HepG2 (cell line): ENCODE results near the gene TSC22D2. TPM values are rescaled to one million over a fixed set of nuclear protein-coding genes. Genes with fewer than 3 reads are reported as not detected.

Experiments used
- ATAC-seq: fragments of 200-7000 bp; cut with Tn5 transposase; 3 replicates; pipeline ENCODE4 v1.9.1; 2020; ENCODE audit warnings: mild to moderate bottlenecking, moderate library complexity
- BruUV-seq: library from RNA; stranded (reverse); fragments of 400-500 nt; replicated peaks from 2 replicates; lab custom pipeline; 2021; lab: Mats Ljungman, UMichigan
- CTCF ChIA-PET: fragments of 300-600 bp; formaldehyde crosslinking; extraction: SDS; loops from one replicate; lab custom pipeline; 2021; ENCODE audit warnings: low total read pairs, inconsistent platforms, low intra/inter-chr PET ratio; lab: Yijun Ruan, JAX
- POLR2A ChIA-PET: fragments of 350-600 bp; sonication (Branson Sonifier 250); formaldehyde crosslinking; loops from one replicate; lab custom pipeline; 2020; ENCODE audit warnings: antibody characterized with exemption, inconsistent platforms; lab: Yijun Ruan, JAX
- DNase-seq: peaks from one replicate; pipeline ENCODE4 v3.0.0-alpha.2; 2015; ENCODE audit warnings: low spot score
- FAIRE-seq: peaks from 3 replicates; lab custom pipeline; 2011; peaks lifted over from hg19 to GRCh38; lab: Jason Lieb, UNC
- H2AFZ ChIP-seq: one replicate; pipeline ENCODE4 v1.6.1; 2011; ENCODE audit warnings: low read length, inconsistent platforms
- H3K27ac ChIP-seq: fragments of 300-600 bp; 3 replicates; pipeline ENCODE4 v1.8.0; 2011; ENCODE audit warnings: mixed run types, mild to moderate bottlenecking, mixed read lengths, low read length, inconsistent platforms; ENCODE audit not compliant: insufficient read depth; ENCODE audit errors: extremely low read length
- H3K27me3 ChIP-seq, 2 experiments: fragments of 200-600 bp in 1 of 2; 2 replicates in 1 of 2; 3 replicates in 1 of 2; pipeline versions ENCODE4 v1.6.0 to v1.8.0; 2011; ENCODE audit warnings: low read length in 2 of 2, mild to moderate bottlenecking in 2 of 2, moderate library complexity in 2 of 2, inconsistent platforms in 1 of 2; ENCODE audit not compliant: insufficient read depth in 2 of 2, control insufficient read depth in 1 of 2
- H3K36me3 ChIP-seq, 2 experiments: fragments of 200-600 bp in 1 of 2; replicated peaks in 1 of 2; 2 replicates in 1 of 2; 3 replicates in 1 of 2; pipeline versions ENCODE4 v1.5.1 to v1.8.0; 2011; ENCODE audit warnings: low read length in 2 of 2, inconsistent platforms in 1 of 2; ENCODE audit not compliant: insufficient read depth in 2 of 2, control insufficient read depth in 1 of 2
- H3K4me1 ChIP-seq: 2 replicates; pipeline ENCODE4 v1.5.1; 2012; ENCODE audit warnings: low read length, inconsistent platforms; ENCODE audit not compliant: insufficient read depth
- H3K4me2 ChIP-seq: 2 replicates; pipeline ENCODE4 v1.6.0; 2011; ENCODE audit warnings: low read depth, low read length, inconsistent platforms
- H3K4me3 ChIP-seq, 3 experiments: fragments of 200-600 bp in 1 of 3; sonication (generic), shearing (Covaris generic) in 1 of 3; replicated peaks in 1 of 3; 2 replicates each; pipeline ENCODE4 v1.5.1; 2011 to 2016; ENCODE audit warnings: low read length in 3 of 3, inconsistent platforms in 2 of 3, low read depth in 2 of 3, mild to moderate bottlenecking in 2 of 3, control low read depth in 1 of 3, mixed read lengths in 1 of 3; ENCODE audit not compliant: insufficient read depth in 1 of 3
- H3K79me2 ChIP-seq: one replicate; pipeline ENCODE4 v1.6.1; 2011; ENCODE audit warnings: low read length, inconsistent platforms; ENCODE audit not compliant: insufficient read depth
- H3K9ac ChIP-seq: 2 replicates; pipeline ENCODE4 v1.6.0; 2011; ENCODE audit warnings: mild to moderate bottlenecking, low read depth, low read length, inconsistent platforms; ENCODE audit not compliant: insufficient read depth
- H3K9me3 ChIP-seq: 2 replicates; pipeline ENCODE4 v1.5.1; 2012; ENCODE audit warnings: mild to moderate bottlenecking, low read length
- H4K20me1 ChIP-seq: 2 replicates; pipeline ENCODE4 v1.6.0; 2011; ENCODE audit warnings: inconsistent platforms, mild to moderate bottlenecking, low read length, moderate library complexity; ENCODE audit not compliant: insufficient read depth
- ETV6 ChIP-seq: sonication (generic); formaldehyde crosslinking; conservative IDR thresholded peaks from 2 replicates; pipeline ENCODE4 v1.4.0; 2020; ENCODE audit warnings: missing genetic modification reagents
- FOXO1 ChIP-seq: sonication (generic); formaldehyde crosslinking; IDR thresholded peaks from 2 replicates; pipeline ENCODE4 v1.4.0; 2020; ENCODE audit warnings: missing genetic modification reagents
- HDAC1 ChIP-seq: sonication (generic); formaldehyde crosslinking; IDR thresholded peaks from 2 replicates; pipeline ENCODE4 v1.5.1; 2020; ENCODE audit warnings: mild to moderate bottlenecking, missing genetic modification reagents
- JARID2 ChIP-seq: sonication (generic); formaldehyde crosslinking; IDR thresholded peaks from 2 replicates; pipeline ENCODE4 v1.8.1; 2023; ENCODE audit warnings: missing genetic modification reagents, inconsistent platforms; ENCODE audit not compliant: insufficient replicate concordance
- JDP2 ChIP-seq: sonication (generic); formaldehyde crosslinking; IDR thresholded peaks from 2 replicates; pipeline ENCODE4 v1.8.1; 2022; ENCODE audit warnings: missing genetic modification reagents, borderline replicate concordance
- KAT8 ChIP-seq: IDR thresholded peaks from 2 replicates; pipeline ENCODE4 v1.6.1; 2016; ENCODE audit warnings: missing genetic modification reagents, missing compliant biosample characterization
- MYNN ChIP-seq: sonication (generic); formaldehyde crosslinking; IDR thresholded peaks from 2 replicates; pipeline ENCODE4 v1.4.0; 2020; ENCODE audit warnings: mild to moderate bottlenecking, low read depth, missing genetic modification reagents
- SMC3 ChIP-seq: IDR thresholded peaks from 2 replicates; pipeline ENCODE4 v1.6.1; 2011; ENCODE audit warnings: low read length, improper control_type of control experiment
- SNAI1 ChIP-seq: sonication (generic); formaldehyde crosslinking; IDR thresholded peaks from 2 replicates; pipeline ENCODE4 v1.5.0; 2020; ENCODE audit warnings: mild to moderate bottlenecking, missing genetic modification reagents, borderline replicate concordance
- SRY ChIP-seq: sonication (generic); formaldehyde crosslinking; IDR thresholded peaks from 2 replicates; pipeline ENCODE4 v1.8.0; 2022; ENCODE audit warnings: mild to moderate bottlenecking, missing genetic modification reagents
- ZBTB2 ChIP-seq: sonication (generic); formaldehyde crosslinking; IDR thresholded peaks from 2 replicates; pipeline ENCODE4 v1.8.0; 2022; ENCODE audit warnings: low read depth, missing genetic modification reagents
- ZC3H13 ChIP-seq: sonication (generic); formaldehyde crosslinking; IDR thresholded peaks from 2 replicates; pipeline ENCODE4 v1.8.1; 2023; ENCODE audit warnings: mild to moderate bottlenecking, missing genetic modification reagents, moderate library complexity
- ZNF138 ChIP-seq: sonication (generic); formaldehyde crosslinking; IDR thresholded peaks from 2 replicates; pipeline ENCODE4 v1.5.0; 2020; ENCODE audit warnings: mild to moderate bottlenecking, low read depth, missing genetic modification reagents
- ZNF264 ChIP-seq: sonication (generic); formaldehyde crosslinking; IDR thresholded peaks from 2 replicates; pipeline ENCODE4 v1.4.0; 2020; ENCODE audit warnings: missing genetic modification reagents
- ZNF343 ChIP-seq: sonication (generic); formaldehyde crosslinking; IDR thresholded peaks from 2 replicates; pipeline ENCODE4 v1.4.0; 2020; ENCODE audit warnings: mild to moderate bottlenecking, missing genetic modification reagents
- ZNF703 ChIP-seq: sonication (generic); formaldehyde crosslinking; IDR thresholded peaks from 2 replicates; pipeline ENCODE4 v1.5.1; 2020; ENCODE audit warnings: missing genetic modification reagents, mild to moderate bottlenecking, moderate library complexity, borderline replicate concordance
- ZNF766 ChIP-seq: sonication (generic); formaldehyde crosslinking; IDR thresholded peaks from 2 replicates; pipeline ENCODE4 v1.5.0; 2020; ENCODE audit warnings: missing genetic modification reagents, borderline replicate concordance
- WGBS: methylation state at CpG from one replicate; pipeline ENCODE4 v1.1.6; 2017; ENCODE audit warnings: low lambda C conversion rate; 5-methylcytosine and 5-hydroxymethylcytosine counted together
- in situ Hi-C: cut with HindIII; loops from 2 replicates; pipeline ENCODE4 v1.10.0; 2017; ENCODE audit warnings: low pct_unique_long_range_greater_than_20kb; ENCODE audit not compliant: extremely low pct_ligation_motif_present
- intact Hi-C: fragments of 100-400 bp; cut with micrococcal nuclease; formaldehyde crosslinking; loops from one replicate; pipeline ENCODE4 v1.10.0; 2022; ENCODE audit not compliant: unreplicated experiment
- polyA plus RNA-seq, 8 experiments: library from polyadenylated mRNA; depleted of rRNA in 3 of 8; stranded (reverse) in 7 of 8; unstranded in 1 of 8; fragments of >200 nt; fragmentation: Illumina TruSeq in 4 of 8; extraction: Trizol in 4 of 8; gene quantifications; 2 replicates each; pipeline versions ENCODE4 v1.2.1 to v1.2.3, GENCODE V29; 2011 to 2016; ENCODE audit warnings: low read depth in 4 of 8, missing spikeins in 1 of 8, mixed read lengths in 1 of 8; ENCODE audit not compliant: insufficient read depth in 1 of 8
- total RNA-seq, 5 experiments: library from RNA; depleted of rRNA; stranded (reverse); fragments of >200 nt; fragmentation: Illumina TruSeq; extraction: Trizol; gene quantifications; 2 replicates each; pipeline ENCODE4 v1.2.3, GENCODE V29; 2016; ENCODE audit warnings: low read depth in 1 of 5
- TF ChIP-seq, protein P1 (sequence below): sonication (generic); formaldehyde crosslinking; IDR thresholded peaks from 2 replicates; pipeline ENCODE4 v1.4.0; 2020; ENCODE audit warnings: missing genetic modification reagents

Gene TSC22D2
- total and polyA plus RNA-seq, 2 of the 13 experiments (the other 11 are each of a cell fraction or from before 2014, with no cell fraction given), result 4.6 to 8.2 TPM

DNA sequence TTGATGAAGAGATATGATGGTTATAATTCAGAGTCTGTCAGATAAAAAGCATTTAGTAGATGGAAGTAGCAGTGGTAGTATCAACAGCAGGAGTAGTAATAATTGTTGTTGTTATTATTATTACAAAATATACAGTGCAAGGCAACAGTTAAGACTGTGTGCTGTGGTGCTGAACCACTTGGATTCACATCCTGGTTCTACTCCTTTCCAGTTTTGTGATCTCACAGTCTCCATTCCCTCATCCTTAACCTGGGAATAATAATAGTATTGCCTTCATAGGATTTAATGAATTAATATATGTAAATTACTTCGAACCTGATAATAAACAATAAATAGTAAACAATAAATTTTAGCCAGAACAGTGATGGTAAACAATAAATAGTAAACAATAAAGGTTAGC is 37.1 kb upstream of the TSC22D2 start:
- TF ChIP-seq ZC3H13 (CRISPR knock-in tag) (no peak), ZNF264 (CRISPR knock-in tag) (no peak), ZNF138 (CRISPR knock-in tag) (no peak), HDAC1 (CRISPR knock-in tag) (no peak), MYNN (no peak), ETV6 (no peak), ZNF703 (CRISPR knock-in tag) (no peak), SRY (CRISPR knock-in tag) (no peak), ZNF343 (no peak), FOXO1 (CRISPR knock-in tag) (no peak), JDP2 (CRISPR knock-in tag) (no peak), ZNF766 (CRISPR knock-in tag) (no peak), SMC3 (no peak), JARID2 (CRISPR knock-in tag) (no peak), ZBTB2 (CRISPR knock-in tag) (no peak), SNAI1 (CRISPR knock-in tag) (no peak), KAT8 (CRISPR knock-in tag) (no peak)
- TF ChIP-seq, protein P1, sequence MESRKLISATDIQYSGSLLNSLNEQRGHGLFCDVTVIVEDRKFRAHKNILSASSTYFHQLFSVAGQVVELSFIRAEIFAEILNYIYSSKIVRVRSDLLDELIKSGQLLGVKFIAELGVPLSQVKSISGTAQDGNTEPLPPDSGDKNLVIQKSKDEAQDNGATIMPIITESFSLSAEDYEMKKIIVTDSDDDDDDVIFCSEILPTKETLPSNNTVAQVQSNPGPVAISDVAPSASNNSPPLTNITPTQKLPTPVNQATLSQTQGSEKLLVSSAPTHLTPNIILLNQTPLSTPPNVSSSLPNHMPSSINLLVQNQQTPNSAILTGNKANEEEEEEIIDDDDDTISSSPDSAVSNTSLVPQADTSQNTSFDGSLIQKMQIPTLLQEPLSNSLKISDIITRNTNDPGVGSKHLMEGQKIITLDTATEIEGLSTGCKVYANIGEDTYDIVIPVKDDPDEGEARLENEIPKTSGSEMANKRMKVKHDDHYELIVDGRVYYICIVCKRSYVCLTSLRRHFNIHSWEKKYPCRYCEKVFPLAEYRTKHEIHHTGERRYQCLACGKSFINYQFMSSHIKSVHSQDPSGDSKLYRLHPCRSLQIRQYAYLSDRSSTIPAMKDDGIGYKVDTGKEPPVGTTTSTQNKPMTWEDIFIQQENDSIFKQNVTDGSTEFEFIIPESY (CRISPR knock-in tag), result no peak
- H3K36me3 ChIP-seq, result no peaks in the 10 kb centered on the region
- H3K27ac ChIP-seq, result no peak overlapping the region
- POLR2A ChIA-PET, result no interaction called here
- ATAC-seq (no peak), FAIRE-seq (no peak), DNase-seq (no peak)
- H2AFZ ChIP-seq, result no peak overlapping the region
- no peak overlapping the region for H3K9ac ChIP-seq
- H3K79me2 ChIP-seq, result no peaks in the 10 kb centered on the region
- no TSS peak for BruUV-seq
- H3K4me3 ChIP-seq, result no peak overlapping the region
- no peak overlapping the region for H3K4me2 ChIP-seq
- CTCF ChIA-PET, result no interaction called here
- intact Hi-C loops, result no loop called here
- no peaks in the 10 kb centered on the region for H4K20me1 ChIP-seq
- H3K27me3 ChIP-seq, result no peaks in the 10 kb centered on the region
- in situ Hi-C loops, result no loop called here
- 0% methylated on average over 1 of the region's 1 CpG for WGBS
- H3K4me1 ChIP-seq, result peaks cover 23% of the 10 kb centered on the region
- no peaks in the 10 kb centered on the region for H3K9me3 ChIP-seq
